K562 (cell line): Measurements from ENCODE around the gene TAS2R42.

Experiments used
- E2F3 ChIP-seq: fragments of 250-450 bp; sonication (Bioruptor Pico); IDR thresholded peaks from 2 replicates; pipeline ENCODE4 v1.4.0; 2020; ENCODE audit warnings: mild to moderate bottlenecking
- FOXK1 ChIP-seq: sonication (generic); formaldehyde crosslinking; IDR thresholded peaks from 2 replicates; pipeline ENCODE4 v1.8.0; 2022; ENCODE audit warnings: missing genetic modification reagents, mild to moderate bottlenecking, borderline replicate concordance
- NFRKB ChIP-seq: fragments of 450-650 bp; IDR thresholded peaks from 2 replicates; pipeline ENCODE4 v1.6.1; 2016; ENCODE audit warnings: low read depth
- NFYB ChIP-seq: IDR thresholded peaks from 2 replicates; pipeline ENCODE4 v1.6.1; 2011; ENCODE audit warnings: mild to moderate bottlenecking, moderate library complexity; ENCODE audit not compliant: insufficient read length; ENCODE audit errors: extremely low read depth
- PATZ1 ChIP-seq: fragments of 250-450 bp; sonication (Bioruptor Pico); IDR thresholded peaks from 2 replicates; pipeline ENCODE4 v1.5.0; 2020; ENCODE audit warnings: mild to moderate bottlenecking, borderline replicate concordance
- POLR2A ChIP-seq: fragments of 450-650 bp; conservative IDR thresholded peaks from 2 replicates; pipeline ENCODE4 v1.6.1; 2016
- RCOR1 ChIP-seq, 2 experiments: IDR thresholded peaks; 2 replicates each; pipeline ENCODE4 v1.6.1; 2012; ENCODE audit warnings: low read depth in 2 of 2, low read length in 2 of 2, borderline replicate concordance in 1 of 2, improper control_type of control experiment in 1 of 2
- SNAPC5 ChIP-seq: fragments of 250-450 bp; sonication (Bioruptor Pico); IDR thresholded peaks from 2 replicates; pipeline ENCODE4 v1.8.0; 2021; ENCODE audit warnings: moderate library complexity, mild to moderate bottlenecking, inconsistent platforms
- SP1 ChIP-seq: sonication (generic); formaldehyde crosslinking; IDR thresholded peaks from 2 replicates; pipeline ENCODE4 v1.8.1; 2022; ENCODE audit warnings: mild to moderate bottlenecking, missing genetic modification reagents
- ZBTB33 ChIP-seq: sonication (generic); formaldehyde crosslinking; IDR thresholded peaks from 2 replicates; pipeline ENCODE4 v1.8.1; 2023; ENCODE audit warnings: mild to moderate bottlenecking, missing genetic modification reagents
- ZNF239 ChIP-seq: fragments of 250-450 bp; sonication (Bioruptor Pico); IDR thresholded peaks from 2 replicates; pipeline ENCODE4 v1.4.0; 2020; ENCODE audit warnings: mild to moderate bottlenecking
- TF ChIP-seq, protein P1 (sequence below), 3 experiments: IDR thresholded peaks in 2 of 3; conservative IDR thresholded peaks in 1 of 3; 2 replicates each; pipeline ENCODE4 v1.5.1; 2011 to 2012; ENCODE audit warnings: low read length in 3 of 3, mild to moderate bottlenecking in 3 of 3, control low read depth in 2 of 3, improper control_type of control experiment in 1 of 3, inconsistent platforms in 1 of 3, low read depth in 1 of 3, mixed read lengths in 1 of 3, moderate library complexity in 1 of 3; ENCODE audit not compliant: insufficient read depth in 2 of 3

DNA sequence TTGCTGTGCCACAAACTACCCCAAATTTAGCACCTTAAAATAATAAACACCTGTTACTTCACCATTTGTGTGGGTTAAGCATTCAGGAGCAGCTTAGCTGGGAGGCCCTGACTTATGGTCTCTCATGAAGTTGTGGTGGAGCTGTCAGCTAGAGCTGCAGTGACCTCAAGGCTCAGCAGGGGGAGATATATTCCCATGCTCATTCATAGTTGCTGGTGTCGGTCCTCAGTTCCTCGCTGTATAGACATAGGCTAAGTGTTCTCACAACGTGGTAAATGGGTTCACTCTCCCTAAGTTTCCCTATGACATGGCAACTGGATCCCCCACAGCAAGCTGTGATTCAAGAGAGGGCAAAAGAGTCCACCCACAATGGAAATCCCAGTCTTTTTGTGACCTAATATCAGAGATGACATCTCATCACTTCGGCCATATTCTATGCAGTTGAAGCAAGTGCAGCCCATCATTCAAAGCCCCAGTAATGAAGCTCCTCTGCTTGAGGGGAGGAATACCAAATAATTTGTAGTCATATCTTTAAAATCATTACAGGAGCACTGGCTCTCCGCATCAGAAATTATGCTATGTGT is 41.7 kb upstream of the TAS2R42 start:
- TF ChIP-seq NFRKB (no peak), RCOR1 (IDR thresholded peaks at IDR 0.05; ENCODE audit: borderline replicate concordance in 1 of 2, low read depth in 2 of 2, low read length in 2 of 2) (no peak), POLR2A (no peak), SNAPC5 (no peak), FOXK1 (CRISPR knock-in tag) (no peak), NFYB (no peak), ZNF239 (no peak), SP1 (CRISPR knock-in tag) (no peak), PATZ1 (CRISPR knock-in tag) (no peak), ZBTB33 (CRISPR knock-in tag) (no peak), E2F3 (CRISPR knock-in tag) (no peak)
- TF ChIP-seq, protein P1, sequence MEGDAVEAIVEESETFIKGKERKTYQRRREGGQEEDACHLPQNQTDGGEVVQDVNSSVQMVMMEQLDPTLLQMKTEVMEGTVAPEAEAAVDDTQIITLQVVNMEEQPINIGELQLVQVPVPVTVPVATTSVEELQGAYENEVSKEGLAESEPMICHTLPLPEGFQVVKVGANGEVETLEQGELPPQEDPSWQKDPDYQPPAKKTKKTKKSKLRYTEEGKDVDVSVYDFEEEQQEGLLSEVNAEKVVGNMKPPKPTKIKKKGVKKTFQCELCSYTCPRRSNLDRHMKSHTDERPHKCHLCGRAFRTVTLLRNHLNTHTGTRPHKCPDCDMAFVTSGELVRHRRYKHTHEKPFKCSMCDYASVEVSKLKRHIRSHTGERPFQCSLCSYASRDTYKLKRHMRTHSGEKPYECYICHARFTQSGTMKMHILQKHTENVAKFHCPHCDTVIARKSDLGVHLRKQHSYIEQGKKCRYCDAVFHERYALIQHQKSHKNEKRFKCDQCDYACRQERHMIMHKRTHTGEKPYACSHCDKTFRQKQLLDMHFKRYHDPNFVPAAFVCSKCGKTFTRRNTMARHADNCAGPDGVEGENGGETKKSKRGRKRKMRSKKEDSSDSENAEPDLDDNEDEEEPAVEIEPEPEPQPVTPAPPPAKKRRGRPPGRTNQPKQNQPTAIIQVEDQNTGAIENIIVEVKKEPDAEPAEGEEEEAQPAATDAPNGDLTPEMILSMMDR (IDR thresholded peaks at IDR 0.05 in 2 of 3, conservative IDR thresholded peaks at IDR 0.05 in 1 of 3; ENCODE audit: insufficient read depth in 2 of 3, low read depth in 1 of 3, low read length in 3 of 3), result peak; percentile 57 to 73 (median 69)
